CD4-positive, alpha-beta T cell treated with Interleukin-2 at 100 ng/mL for 4 hours (primary cell): Measurements from ENCODE around the gene ABCA4.

Source experiments
- DNase-seq: peaks from one replicate; pipeline ENCODE4 v3.0.0-alpha.2; 2020; ENCODE audit warnings: low spot score

The ABCA4 gene

DNA sequence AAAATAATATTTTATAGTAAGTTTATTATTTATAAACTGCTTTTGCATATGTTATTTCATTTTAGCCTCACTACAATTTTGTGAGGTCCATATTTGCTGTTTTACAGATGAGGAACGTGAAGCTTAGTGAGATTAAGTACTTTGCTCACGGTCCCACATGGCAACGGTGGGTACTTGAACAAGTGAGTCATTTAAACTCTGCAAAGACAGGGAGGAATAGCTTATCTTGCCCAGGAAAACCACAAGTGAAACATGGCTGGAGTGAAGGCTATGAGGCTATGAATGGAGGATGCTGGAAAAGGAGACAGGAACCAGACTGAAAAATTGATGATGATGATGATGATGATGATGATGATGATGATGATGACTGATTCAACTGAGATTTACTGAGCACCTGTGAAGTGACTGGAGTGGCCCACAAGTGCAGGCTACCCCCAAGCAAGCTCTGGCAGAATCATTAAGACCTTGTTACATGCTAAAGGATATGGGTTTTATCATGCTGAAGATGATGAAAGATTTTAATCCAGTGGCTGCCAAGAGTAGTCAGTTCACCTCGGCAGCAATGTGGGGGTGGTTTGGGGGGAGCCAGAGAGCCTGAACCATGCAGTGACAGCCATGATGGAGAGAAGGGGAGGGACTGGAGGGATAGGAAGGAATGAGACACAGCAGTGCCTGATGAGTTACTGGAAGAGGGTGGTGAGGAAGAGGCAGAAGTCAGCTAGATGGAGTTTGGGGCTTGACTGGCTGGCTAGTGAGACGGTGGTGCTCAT lies 1.4 kb upstream of the ABCA4 start:
- DNase-seq, result no peak

DNA sequence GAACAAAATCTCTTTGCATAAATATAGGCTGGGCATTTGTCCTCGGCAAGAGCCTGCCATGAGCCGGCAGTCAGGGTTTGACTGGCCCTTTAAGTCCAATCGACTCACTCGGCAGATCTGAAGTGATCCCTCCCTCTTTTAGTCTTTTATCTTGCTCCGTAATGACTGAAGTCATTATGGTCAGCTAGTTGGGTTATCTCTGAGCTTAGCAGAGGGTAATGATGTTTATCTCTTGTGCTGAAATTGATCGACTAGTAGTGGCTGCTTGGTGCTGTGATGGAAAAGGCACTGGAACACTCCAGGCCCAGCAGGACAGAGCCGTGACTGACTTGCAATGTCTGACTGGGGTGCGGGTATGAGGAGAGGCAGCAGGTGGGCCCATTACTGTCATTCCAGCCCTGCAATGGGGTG lies 468 bp upstream of the ABCA4 start:
- no peak for DNase-seq

DNA sequence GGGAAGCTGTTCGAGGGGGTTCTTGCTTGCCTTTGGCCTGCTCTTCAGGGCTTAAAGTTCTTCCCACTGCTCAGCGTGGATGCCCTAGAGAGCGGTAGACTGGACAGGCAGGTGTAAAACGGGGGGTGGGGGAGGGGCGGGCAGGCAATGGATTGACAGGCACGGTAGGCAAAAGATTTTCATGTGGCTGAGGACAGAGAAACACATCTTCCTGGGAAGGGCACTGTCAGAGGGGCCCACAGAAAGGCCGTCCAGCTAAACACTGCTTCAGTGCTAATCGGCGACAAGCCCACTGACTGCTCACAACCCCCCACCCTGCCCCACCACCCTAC lies 412 bp downstream of the ABCA4 start:
- DNase-seq, result no peak

DNA sequence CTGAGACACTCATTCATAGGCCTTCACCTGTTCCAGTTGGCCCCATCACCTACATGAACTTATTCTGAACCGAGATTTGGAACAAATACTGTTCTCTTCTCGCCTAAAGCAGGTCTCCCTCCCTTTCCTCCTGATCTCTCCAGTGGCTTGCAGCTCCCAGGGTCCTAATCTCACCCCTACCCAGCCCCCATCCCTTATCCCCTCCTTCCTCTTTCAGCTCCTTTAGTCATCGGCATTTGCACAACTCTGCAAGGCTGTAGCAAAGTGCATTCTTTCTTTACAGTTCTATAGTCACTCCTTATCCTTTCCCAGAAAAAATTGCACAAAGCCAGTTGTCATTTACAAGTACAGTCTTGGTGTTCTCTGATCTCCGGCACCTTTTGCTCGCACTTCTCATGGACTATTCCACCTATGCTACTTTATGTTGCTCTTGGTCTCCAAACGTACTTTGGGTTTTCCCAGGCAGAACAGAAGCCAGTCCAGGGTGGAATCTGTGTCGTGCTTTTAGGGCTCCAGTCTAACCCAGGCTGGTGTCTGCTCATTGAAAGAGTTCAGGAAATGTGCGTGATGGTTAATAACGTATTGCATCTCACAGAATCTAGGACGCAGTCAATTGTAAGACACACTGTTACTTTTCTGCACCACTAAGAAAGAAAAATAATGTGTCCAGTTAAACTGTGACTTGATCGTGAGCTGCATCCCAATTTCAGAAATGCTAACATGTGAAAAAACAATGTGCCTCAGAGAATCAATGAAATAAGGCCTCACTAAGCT lies 965 bp downstream of the ABCA4 start:
- no peak for DNase-seq

DNA sequence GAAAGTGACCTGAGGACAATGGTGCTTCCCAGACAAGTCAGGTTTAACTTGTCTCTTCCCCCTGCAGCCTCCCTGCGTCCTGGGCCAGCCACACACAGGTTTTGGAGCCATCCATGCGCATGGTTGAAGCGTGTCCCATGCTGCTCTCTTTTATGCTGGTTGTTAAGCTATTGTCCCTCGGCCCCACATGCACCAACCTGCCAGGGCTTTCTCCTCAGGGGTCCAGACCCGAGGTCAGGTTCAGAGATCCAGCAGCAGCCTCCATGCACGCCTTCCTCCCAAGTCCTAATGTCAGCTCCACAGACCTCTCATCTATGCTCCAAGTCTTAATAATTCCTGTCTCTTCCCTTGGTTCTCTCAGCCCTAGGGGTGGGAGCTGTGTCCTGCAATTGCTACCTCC lies 1.6 kb downstream of the ABCA4 start:
- DNase-seq, result no peak

DNA sequence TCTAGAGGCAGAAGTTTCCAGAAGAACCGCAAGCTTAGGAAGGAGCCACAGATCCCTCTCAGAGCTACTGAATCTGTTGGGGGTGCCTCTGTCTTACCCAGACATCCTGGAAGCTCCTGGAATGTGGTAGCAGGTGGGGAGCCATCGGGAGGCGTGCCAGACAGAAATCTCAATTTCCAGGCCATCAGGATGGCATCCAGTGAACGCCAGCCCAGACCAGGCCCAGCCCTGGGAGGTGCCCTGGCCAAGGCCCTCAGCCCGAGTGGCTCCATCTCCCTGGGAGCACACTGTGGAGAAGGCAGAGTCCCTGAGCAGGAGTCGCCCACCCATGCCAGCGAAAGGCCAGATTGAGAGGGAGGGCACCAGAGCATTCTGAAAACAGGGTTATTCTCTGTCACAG lies 2.5 kb downstream of the ABCA4 start:
- DNase-seq, result no peak

DNA sequence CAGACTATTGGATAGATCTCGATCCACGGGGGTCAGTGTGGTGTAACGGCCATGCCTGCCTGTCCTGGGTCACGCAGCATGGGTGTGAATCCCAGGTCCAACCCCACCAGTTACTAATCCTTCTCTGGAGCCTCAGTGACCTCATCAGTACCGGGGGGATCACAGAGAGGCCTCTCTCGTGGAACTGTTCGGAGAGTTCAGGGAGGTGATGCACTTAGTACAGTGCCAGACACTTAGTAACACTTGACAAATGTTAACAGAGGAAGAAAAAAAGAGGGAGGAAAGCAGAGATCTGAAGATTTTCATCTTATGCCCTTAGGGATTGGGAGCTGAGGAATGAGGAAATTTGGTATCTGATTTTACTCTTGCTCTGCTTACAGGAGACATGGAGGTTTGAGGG lies 2.9 kb downstream of the ABCA4 start:
- DNase-seq, result no peak

DNA sequence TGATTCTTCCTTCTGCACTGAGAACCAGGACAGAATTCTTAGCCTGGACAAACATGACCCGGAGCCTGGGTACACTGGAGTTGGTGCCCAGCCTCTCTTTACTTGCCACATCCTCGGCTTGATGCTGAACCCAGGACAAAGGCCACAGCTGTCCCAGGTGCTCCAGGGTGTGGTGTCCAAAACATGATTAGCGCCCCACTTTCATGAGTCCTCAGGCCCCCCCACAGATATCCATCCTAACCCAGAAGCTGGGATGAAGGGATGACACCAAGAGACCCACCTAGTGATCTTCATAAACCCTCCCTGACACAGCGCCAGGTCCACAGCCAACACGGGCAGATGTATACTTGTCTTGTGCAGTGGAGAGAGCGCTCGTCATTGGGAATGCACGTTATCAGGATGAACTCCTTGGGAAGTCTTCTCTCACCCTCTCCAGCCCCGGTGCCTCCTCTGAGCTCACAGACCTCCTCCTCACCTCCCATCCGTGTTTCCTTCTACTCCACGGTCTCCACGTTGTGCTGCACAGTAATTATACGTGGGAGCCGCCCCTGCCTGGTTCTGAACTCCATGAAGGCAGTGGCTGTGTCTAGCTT lies 3.6 kb downstream of the ABCA4 start:
- DNase-seq, result no peak

DNA sequence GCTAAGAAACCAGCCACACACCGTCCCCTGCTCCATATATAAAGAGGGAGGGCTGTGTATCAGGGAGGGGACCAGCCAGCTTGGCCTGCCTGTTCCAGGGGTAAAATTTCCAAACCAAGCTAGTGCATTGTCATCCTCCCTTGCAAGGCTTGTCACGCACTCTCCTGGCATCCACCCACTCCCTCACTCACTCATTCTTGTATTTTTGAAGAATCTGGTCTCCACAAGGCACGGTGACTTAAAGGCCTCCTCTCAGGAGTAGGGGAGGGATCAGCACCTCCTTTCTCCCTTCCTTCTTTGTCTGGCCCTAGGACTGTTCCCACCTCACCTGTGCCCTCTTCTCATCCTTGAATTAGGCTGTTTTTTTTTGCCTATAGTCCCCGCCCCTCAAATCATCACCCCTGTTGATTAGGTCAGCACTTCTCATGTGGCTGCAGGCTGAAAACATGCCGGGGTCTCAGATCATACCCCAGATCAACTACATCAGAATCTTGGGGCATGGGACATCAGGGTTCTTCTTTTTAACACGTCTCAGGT lies 5.0 kb downstream of the ABCA4 start:
- DNase-seq, result no peak

DNA sequence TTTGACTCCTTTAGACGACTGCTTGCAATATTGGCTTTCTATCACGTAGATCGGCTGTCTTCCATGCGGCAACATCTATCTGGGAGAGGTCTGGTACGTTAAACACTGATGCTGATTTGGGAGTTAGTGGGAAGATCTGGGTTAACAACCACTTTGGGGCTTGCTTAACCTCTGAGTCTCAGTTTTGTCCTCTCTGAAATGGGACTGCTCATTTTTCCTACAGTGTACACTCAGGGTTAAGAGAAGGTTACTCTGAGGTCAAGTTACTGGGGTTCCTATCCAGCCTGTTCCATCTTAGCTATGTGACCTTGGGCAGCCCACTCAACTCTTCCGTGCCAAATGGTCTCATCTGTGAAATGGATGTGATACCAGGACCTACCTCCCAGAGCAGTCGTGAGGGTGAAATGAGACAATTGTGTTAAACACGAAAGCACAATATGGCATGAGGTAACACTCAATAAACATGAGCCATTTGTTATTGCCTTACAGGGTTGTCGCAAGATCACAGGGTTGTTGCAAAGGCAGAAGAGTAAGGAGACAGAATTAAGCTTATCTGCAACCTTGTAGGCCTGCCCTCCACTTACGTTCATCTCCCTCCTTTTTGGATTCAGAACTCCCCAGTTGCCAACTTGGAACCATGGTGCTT lies 5.6 kb downstream of the ABCA4 start:
- DNase-seq, result no peak

DNA sequence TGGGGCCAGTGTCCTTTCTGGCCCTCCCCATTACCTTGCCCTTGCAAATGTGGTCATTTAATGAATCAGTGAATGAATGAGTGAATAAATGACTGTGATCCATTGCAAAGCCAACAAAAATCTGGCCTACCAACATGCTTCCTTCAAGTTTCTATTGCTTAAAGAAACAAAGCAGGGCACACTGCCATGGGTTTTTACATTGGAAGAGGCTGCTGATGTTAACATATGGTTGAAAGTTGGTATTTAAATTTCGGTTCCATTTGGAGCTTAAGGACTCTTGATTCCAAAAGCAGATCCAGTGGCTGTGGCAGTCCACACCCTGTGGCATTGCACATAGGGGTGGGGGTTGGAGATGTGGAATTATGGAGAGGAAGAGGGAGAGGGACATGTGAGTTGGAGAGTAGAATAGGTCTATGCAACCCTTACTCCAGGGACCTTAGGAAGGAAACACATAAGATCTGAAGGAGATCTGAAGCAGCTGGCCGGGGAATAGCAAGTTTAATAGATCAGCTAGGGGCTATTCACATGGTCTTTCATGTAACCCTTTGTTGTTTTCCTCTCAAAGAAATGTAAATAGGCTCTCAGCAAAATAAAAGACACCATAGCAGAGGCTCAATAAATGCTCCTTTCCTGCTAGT lies 7.2 kb downstream of the ABCA4 start:
- no peak for DNase-seq

DNA sequence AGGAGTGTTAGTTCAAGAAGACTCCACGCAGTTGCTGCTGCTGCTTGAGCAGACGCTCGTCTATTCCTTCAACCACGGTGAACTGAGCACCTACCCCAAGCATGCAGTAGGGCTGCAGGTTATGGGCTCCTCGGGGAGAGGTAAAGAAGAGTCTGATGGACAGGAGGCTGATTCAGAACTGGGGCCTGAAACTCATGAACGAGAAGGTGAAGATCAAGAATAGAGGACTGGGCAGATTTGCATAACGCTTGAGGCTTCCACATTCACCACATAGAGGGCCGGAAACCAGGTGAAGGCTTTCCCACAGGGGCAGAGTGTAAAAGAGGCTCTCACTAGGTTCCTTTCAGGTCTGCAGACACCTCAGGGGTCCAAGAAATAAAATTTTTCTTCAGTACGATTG lies 9.1 kb downstream of the ABCA4 start:
- no peak for DNase-seq

DNA sequence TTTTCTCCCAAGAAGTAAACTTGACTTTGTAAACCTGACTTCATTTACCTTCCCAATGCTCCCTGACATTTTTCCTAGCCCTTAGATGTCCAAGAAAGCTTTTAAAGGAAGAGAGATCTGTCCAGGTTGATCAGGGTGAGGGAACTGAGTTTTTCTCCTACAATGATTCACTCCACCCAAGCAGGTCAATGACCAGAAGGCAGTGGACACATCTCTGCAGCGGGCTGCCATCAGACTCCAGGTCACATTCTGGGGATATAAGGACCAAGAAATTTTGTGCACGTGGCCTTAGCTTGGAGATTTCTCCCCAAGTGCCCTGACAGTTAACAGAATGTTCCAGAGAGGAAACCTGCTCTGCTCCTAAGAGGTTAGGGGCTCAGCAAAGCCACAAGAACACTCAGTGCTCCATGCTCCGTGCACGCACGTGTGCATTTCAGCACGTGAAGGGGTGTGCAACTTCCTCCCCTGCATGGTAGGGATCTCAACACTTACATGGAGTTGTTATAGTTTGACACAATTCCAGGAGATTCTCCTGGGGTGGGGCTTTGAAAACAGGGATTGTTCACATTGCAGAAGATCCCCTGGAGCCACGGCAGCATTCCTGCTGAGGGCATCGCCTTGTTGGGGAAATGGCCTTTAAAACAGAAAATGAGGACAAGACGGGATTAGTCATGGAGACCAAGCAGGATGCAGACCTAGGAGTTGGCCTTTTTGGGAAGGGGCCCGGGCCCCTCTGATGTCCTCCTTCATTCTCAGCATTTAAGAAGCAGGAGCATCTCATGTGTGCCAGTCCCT lies 9.8 kb downstream of the ABCA4 start:
- DNase-seq, result no peak

DNA sequence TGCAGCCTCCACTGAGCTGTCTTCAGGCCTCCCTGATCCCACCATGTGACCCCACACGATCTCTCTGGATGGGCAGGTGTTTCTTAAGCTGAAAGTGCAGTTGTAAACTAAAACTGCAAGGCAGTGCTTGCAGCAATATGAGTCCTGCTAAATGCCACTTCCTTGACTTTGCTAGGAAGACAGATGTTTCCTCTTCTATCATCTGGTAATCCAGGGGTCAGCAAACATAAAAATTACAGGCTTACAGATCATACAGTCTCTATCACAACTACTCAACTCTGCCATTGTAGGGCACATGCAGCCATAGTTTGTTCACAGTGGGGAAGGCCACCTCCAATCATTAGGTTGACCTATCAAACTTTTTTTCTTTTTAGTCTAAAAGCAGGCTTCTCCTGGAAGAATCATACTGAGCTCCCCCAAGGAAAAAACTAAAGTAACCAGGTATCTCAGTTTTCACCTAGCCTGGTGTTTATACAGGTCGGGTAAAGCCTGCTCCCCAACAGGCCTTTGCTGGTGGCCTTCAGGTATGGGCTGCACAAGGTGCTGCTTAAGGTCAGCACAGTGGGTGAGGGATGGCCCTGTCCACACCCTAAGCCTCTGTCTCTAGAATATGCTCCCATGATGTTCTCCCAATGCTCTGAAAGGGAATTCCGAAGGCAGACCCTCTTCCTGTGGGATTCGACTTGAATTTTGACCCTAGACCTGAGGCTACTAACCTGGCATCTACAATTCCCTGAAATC lies 10.8 kb downstream of the ABCA4 start:
- DNase-seq, result no peak

DNA sequence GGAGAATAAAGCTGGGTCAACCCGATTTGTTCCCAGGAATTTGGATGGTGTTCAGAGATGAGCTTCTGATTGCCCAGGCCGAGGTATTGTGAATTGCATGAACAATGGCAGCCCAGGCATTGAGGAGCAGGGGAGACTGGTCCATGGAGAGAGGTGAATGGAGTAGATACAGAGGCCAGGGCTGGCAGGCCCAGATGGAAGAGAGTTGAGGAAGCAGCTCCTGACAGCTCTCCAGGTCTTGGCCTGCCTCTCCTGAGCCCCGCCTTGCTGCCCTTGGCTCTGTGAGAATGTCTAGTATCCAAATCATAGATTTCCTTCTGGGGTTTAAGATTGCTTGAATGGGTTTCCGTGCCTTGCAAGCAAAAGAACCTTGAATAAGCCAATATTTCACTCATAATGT lies 11.5 kb downstream of the ABCA4 start:
- DNase-seq, result no peak

DNA sequence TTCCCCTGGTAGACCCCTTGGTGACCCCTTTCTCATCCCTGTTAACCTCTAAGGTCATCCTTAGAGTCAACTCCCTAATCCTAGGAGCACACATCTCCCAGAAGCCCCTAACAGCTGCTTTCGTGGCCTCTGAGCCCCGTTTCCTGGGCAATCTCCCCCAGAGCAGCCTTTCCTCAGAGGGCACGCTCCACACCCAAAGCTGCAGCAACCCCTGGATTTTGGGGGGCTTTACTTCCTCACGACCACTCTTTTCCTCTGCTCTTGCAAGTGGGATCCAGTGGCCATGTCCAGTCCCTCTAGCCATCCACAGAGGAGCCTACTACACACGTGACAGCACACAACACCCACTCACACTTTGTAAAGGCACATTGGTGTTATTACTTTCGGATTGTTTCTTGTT lies 13.8 kb downstream of the ABCA4 start:
- no peak for DNase-seq

DNA sequence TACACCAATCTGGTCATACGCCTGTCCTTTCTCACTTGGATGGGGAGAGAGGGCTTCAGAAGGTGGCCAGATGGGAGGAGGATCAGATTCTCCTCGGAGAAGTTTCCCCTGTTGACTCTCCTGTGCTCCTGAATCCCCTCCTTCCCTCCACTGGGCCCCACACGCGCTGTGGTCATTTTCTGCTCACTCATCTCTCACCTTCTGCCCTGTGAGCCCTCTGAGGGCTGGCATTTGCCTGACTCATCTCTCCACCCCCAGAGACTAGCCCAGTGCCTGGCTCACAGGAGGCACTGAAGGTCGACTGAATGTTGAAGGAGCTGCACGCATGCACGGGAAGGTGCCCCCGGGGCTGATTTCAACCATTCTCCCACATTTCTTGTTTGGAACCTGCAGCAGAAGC lies 14.2 kb downstream of the ABCA4 start:
- DNase-seq, result no peak

DNA sequence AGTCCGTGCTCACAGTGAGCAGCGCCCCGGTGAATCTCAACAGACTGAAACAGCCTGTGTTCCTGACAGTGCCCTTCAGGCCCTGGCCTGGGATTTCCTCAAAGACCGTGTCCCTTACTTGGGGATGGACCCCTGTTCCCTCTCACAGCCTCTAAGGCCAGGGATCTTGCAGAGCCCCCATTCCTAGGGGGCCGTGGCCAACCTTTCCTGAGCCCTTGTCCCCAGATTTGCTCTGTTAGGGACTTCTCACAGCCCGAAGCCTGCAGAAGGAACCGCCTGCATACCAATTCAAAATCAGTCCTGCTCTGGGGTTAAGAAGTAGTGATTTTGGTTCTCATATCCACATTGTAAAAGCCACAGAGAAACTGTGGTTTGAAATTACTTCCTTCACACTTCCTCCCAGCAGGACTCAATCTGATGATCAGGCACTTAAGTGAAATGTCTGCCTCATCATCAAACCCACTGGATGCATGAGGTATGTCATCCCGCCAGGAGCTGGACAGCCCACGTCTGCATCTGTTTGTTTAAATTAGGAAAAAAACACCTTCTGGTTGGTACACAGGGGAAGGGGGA lies 14.9 kb downstream of the ABCA4 start:
- no peak for DNase-seq

DNA sequence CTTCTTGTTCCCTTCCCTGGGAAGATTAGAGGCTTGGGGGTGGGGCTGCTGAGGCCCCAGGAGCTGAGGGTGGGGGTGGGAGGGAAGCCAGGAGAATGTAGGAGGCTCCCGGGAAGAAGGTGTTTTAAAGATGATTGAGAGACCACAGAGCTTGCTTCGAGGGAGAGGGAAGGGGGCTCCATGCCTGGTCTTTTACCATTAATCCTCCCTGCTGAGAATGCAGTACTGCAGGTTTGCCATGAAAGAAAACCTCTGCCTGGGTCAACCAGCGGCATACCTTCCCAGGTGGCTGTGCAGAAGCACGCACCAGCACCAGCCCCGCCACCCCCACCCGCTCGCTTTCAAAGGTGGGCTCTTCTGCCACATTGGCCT lies 15.4 kb downstream of the ABCA4 start:
- no peak for DNase-seq
